Activated T-helper 1 cell treated with Interleukin-2 at 50 U/mL for 16 hours (primary cell): ENCODE data around the gene GPR18.
"Not testable (repeated sequence)": the region's sequence is repeated elsewhere in the genome, so short reads cannot be mapped to it uniquely, and the experiment has no call there.

Experiments
- DNase-seq: peaks from one replicate; pipeline ENCODE4 v3.0.0-alpha.2; 2020; ENCODE audit warnings: low read depth

GPR18 gene

GRCh38 chr13:99228737-99229691 is 29.2 kb downstream of the GPR18 start:
- DNase-seq, result no peak

DNA sequence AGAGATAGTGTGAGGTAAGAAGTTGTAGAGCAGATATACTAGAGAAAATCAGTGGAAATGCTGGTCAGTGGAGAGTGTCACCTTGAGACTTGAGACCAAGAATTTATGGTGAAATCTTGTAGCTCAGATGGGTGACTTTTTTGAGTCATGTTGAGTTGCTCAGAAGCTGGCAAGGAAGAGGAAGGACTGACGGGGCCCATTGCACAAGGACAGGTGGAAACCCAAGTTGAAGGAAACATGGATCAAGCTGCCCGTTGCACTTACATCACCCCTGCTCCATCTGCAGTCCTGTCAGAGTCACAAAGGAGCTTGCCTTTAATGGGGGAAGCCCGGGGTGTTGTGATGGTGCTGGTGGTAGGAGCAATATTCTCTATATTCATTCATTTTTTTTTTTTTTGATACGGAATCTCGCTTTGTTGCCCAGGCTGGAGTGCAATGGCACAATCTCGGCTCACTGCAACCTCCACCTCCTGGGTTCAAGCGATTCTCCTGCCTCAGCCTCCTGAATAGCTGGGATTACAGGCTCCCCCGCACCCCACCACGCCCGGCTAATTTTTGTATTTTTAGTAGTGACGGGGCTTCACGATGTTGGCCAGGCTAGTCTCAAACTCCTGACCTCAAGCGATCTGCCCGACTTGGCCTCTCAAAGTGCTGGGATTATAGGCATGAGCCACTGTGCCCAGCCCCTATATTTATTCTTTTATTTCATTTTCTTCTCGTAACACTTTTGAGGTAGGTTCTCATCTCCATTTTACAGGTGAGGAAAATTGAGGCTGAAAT is 30.1 kb downstream of the GPR18 start:
- no peak for DNase-seq

DNA sequence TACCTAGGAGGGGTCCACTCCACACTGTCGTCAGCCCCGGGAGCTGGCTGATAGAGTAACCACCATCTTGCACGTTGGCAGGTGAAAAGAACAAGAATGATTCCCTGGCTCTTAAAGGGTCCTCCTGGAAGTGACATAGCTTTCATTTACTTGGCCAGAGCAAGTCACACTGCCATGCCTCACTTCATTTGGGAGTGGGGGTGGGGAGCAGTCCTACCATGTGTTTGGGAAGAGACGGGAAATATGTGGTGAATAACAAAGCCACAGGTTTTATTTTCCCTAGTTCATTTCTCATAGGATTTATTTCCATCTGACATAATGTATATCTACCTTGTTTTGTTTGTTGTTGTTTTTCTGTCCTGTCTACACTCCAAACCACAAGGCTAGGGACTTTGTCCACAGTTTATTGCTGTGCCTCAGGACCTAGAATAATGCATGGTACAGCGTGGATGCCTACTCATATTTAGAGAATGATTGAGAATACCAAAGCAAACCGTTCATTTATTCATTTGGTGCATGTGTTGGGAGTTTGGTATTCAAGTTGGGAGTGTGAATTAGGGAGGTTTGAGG is 30.8 kb downstream of the GPR18 start:
- DNase-seq, result no peak

DNA sequence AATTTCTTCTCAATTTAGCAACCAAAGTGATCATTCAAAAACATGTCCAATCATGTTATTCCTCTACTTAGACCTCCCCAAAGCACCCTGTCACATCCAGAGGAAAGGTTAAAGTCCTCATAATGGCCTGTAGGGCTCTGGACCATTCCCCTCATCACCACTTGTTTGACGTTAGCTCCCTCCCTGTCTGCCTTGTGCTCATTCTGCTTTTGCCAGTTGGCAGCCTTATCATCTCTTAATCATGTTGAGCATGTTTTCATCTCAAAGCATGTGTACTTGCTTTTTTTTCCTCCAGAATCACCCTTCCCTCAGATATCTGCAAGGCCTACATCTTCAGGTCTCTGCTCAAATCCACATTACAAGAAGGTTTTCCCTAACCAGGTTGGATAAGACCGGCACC is 31.7 kb downstream of the GPR18 start:
- DNase-seq, result no peak

DNA sequence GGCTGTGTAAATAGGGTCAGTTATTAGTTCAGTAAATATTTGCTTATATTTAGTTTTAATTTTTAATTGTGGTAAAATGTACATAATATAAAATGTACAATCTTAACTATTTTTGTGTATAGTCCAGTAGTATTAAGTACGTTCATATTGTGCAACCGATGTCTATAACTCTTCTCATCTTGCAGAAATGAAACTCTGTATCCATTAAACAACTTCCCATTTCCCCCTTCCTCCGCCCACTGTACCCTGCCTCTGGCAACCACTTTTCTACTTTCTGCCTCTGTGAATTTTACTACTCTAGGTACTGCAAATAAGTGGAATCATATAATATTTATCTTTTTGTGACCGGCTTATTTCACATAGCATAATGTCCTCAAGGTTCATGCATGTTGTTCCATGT is 33.1 kb downstream of the GPR18 start:
- no peak for DNase-seq

- DNase-seq, result no peak
Measured at GRCh38 chr13:99224021-99224420, 34.2 kb downstream of the GPR18 start.

DNA sequence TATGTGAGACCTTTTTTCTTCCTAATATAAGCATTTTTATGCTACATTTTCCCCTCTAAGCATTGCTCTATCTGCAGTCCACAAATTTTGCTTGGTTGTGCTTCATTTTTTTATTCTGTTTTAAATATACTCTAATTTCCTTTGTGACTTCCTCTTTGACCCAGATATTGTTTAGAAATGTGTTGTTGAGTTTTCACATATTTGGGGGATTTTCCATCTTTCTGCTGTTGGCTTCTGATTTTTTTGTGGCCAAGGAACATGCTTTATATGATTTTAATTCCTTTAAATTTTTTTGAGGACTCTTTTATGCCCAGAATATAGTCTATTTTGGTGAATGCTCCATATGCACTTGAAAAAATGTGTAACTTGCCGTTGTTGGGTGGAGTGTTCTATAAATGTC is 34.6 kb downstream of the GPR18 start:
- no peak for DNase-seq

DNA sequence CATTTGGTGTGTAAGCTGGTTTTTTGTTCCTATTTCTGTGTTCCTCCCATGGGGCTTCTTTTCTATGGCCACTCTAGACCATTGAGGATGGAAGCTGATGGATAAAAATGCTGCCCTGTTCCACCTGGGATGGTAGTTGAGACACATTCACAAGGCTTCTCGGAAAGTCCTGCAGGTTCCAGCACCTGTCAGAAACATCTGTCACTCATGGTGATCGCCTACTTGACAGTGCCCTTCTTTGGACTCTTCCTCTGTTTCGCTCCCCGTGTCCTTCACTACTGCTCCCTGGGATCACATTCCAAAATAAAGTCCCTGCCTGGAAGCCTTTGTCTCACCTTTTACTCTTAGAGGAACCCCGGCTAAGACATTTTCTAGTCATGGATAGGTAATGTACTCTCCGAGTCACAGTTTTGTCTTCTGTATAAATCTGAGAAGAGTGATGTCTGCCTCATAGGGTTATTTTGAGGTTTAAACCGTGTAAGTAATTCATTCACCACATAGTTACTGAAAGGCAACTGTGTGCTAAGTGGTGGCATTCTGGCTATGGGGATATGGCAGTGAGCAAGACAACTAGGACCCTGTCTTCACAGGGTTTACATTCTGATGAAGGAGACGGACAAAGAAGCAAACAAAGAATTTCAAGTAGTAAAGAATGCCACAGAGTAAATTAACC is 36.5 kb downstream of the GPR18 start:
- no peak for DNase-seq

- DNase-seq, result no peak
Measured at GRCh38 chr13:99220199-99220935, 37.8 kb downstream of the GPR18 start.

- no peak for DNase-seq
Measured at GRCh38 chr13:99218969-99219368, 39.2 kb downstream of the GPR18 start.

- DNase-seq, result no peak
Measured at GRCh38 chr13:99218545-99218944, 39.6 kb downstream of the GPR18 start.

DNA sequence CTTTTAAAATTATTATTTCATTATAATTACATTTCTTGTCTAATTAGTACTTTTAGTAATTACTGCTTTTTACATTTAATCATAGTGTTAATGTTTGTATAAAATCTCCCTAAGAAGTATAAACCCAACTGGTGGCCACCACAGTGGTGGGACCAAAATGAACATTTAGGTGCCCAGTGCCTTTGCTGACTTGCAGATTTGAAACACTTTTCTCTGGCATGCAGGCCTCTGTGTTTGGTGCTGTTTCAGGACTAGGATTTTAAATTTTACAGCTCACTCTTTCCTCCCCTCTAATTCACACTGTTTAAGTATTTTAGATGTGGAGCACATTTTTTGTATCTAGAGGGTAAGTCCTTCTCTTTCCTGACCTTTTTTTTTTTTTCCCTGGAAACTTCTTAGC is 40.1 kb downstream of the GPR18 start:
- DNase-seq, result no peak

DNA sequence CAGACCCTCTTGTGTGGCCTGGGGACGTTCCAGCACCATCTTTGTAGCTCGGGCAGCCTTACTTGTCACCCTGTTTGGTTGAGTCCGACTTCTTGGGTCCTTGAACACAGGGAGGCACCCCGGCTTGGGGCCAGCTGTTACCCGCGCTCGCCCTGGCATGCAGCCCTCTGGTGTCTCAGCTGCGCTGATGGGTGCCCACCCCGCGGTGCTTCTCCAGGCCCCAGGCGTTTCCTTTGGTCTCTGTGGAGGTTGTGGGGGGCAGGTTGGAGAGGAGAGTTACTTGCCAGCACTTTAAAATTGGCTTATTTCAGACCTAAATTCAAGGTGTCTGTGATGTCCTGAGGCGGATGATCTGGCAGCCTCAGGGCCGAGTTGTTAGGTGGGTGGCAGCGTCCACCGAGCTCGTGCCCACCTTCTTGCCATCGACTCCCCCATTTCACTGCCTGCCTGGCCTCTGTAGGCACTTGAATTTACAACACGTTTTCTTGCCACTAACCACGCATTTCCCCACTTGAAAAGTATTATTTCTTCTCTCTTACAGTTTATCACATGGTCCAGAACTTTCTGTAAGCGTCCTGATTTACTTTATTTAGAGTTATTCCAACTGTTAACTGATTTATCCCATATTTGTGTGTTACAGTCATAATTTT is 40.6 kb downstream of the GPR18 start:
- no peak for DNase-seq

DNA sequence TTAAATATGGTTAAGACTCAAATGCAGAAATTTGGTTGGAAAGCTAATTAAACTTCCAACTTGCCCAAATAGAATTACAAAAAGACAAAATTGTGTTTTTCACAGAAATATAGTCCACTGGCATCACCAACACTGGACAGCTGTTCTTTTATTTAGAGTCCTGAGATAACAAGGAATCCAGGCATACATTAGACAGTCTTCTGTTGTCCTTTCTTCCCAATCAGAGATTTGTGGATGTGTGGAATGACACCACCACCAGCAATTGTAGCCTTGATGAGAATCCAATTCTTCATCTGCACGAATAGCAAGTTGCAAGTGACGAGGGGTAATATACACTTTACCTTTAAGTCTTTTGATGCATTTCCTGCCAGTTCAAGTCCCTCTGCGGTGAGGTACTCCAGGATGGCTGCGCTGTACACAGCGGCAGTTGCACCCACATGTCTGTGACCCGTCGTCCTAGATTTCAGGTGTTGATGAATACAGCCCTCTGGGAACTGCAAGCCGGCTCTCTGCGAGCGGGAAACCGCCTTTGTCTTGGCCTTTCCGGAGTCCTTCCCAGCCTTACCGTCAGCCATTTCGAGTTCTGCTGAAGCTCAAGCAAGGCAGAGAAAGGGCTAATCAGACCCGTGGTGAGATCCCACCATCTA is 42.9 kb downstream of the GPR18 start:
- peak; percentile 50 for DNase-seq

- no peak for DNase-seq
Measured at GRCh38 chr13:99214731-99215130, 43.4 kb downstream of the GPR18 start.

DNA sequence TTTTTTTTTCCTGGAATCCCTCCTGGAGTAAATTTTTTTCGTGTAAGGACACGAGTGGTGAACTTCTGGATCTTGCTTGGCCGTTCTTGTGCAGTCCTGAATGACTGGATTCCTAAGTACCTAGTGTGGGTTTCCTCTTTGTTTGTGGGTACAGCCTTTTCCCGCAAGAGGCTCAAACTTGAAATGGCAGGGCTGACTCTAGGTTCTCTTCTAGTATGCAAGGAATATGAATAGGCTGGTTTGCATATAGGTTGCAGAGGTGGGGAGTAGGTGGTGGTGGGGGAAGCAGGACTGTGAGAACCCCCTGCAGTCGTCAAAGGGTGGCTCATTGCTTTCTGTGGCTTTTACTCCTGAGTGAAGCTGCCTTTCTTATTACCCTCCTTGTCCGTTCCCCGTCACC is 43.9 kb downstream of the GPR18 start:
- no peak for DNase-seq

GRCh38 chr13:99211421-99212035 is 46.7 kb downstream of the GPR18 start:
- no peak for DNase-seq

DNA sequence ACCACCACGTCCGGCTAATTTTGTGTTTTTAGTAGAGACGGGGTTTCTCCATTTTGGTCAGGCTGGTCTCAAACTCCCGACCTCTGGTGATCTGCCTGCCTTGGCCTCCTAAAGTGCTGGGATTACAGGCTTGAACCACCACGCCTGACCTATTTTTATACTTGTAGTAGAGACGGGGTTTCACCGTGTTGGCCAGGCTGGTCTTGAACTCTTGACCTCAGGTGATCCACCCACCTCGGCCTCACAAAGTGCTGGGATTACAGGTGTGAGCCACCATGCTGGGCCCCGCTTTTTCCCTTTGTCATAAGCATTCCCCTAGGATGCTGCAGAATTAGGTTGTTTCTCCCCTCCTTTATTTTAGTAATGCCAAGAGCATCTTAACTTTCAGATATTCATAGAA is 47.6 kb downstream of the GPR18 start:
- not testable (repeated sequence) for DNase-seq

DNA sequence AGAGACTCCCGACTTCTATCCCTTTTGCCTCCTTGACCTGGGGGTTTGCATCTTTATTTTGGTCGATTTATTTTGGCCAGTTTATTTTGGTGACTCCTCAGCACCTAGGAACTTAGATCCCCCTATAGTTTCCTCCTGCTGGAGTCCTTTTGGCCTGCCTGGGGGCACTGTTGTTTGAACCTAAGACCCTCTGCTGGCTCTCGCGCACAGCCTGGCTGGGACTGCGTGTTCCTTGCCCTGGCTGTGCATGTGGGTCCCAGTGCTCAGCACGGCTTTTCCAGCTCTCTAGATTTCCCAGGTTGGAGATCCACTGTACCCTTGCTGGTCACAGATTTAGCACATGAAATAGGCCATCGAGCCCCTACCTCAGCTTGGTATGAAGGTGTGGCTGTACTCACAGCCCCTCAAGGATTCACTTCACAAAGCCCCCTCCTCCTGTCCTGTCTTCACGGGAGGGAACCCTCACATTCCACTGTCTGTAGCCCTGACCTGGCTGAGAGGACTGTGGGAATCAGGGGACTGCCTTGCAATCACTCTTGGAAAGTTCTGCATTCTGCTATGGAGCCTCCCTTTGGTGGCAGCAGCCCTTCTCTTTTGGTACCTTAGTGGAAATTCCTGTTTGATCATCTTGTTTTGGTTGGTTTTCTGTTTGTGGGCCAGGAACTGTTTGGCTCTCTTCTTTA is 49.2 kb downstream of the GPR18 start:
- no peak for DNase-seq
